Activated CD8-positive, alpha-beta T cell treated with anti-CD3 and anti-CD28 coated beads for 36 hours (primary cell): Measurements from ENCODE around the gene SLC2A13. TPM values are rescaled to one million over a fixed set of nuclear protein-coding genes. Genes with fewer than 3 reads are reported as not detected.
"Not testable (repeated sequence)": the region's sequence is repeated elsewhere in the genome, so short reads cannot be mapped to it uniquely, and the experiment has no call there.

ENCODE experiments used
- ATAC-seq: fragments of 200-7000 bp; cut with Tn5 transposase; one replicate; pipeline ENCODE4 v1.10.0; 2021; ENCODE audit warnings: mild to moderate bottlenecking, moderate library complexity
- CTCF ChIA-PET: fragments of 350-600 bp; sonication (Branson Sonifier 250); formaldehyde crosslinking; loops from one replicate; lab custom pipeline; 2021; ENCODE audit warnings: antibody characterized with exemption; lab: Charles Lee
- POLR2A ChIA-PET: fragments of 350-600 bp; sonication (Branson Sonifier 250); formaldehyde crosslinking; loops from one replicate; lab custom pipeline; 2021; ENCODE audit warnings: antibody characterized with exemption; lab: Charles Lee
- DNase-seq: peaks from one replicate; pipeline ENCODE4 v3.0.0-alpha.2; 2020
- H3K27ac Mint-ChIP-seq: one replicate; pipeline ENCODE4 v1.8.0; 2021; ENCODE audit warnings: mild to moderate bottlenecking, mixed read lengths
- H3K27me3 Mint-ChIP-seq: one replicate; pipeline ENCODE4 v1.8.0; 2021; ENCODE audit warnings: mixed read lengths
- H3K36me3 Mint-ChIP-seq: one replicate; pipeline ENCODE4 v1.8.0; 2021; ENCODE audit warnings: low read depth, mixed read lengths
- H3K4me1 Mint-ChIP-seq: one replicate; pipeline ENCODE4 v1.8.0; 2021; ENCODE audit warnings: low read depth, mixed read lengths
- H3K4me3 Mint-ChIP-seq: one replicate; pipeline ENCODE4 v1.8.0; 2021; ENCODE audit warnings: mild to moderate bottlenecking, moderate library complexity, mixed read lengths
- H3K9me3 Mint-ChIP-seq: one replicate; pipeline ENCODE4 v1.8.0; 2021; ENCODE audit warnings: mixed read lengths
- intact Hi-C: fragments of 100-400 bp; cut with micrococcal nuclease; formaldehyde crosslinking; loops from one replicate; pipeline ENCODE4 v1.10.0; 2022
- total RNA-seq, 2 experiments: library from RNA; stranded (reverse); gene quantifications; one replicate each; pipeline ENCODE4 v1.2.3, GENCODE V29; 2021
- TF ChIP-seq, protein P1 (sequence below): fragments of 200-600 bp; IDR thresholded peaks from one replicate; pipeline ENCODE4 v1.8.0; 2022; ENCODE audit warnings: antibody characterized with exemption, mild to moderate bottlenecking

Gene SLC2A13
- total RNA-seq, 2 experiments from 2014 or later, result 9.0 to 9.3 TPM

GRCh38 chr12:39816671-39817185 lies 289.2 kb downstream of the SLC2A13 start:
- Mint-ChIP-seq H3K27ac (no peak overlapping the region), H3K4me3 (no peak overlapping the region), H3K36me3 (peaks cover 2% of the 10 kb centered on the region), H3K9me3 (no peaks in the 10 kb centered on the region), H3K27me3 (no peaks in the 10 kb centered on the region), H3K4me1 (no peaks in the 10 kb centered on the region)
- no peak for DNase-seq
- ChIA-PET CTCF (no interaction called here), POLR2A (no interaction called here)
- no peak for ATAC-seq
- intact Hi-C loops, result no loop called here
- TF ChIP-seq, protein P1, sequence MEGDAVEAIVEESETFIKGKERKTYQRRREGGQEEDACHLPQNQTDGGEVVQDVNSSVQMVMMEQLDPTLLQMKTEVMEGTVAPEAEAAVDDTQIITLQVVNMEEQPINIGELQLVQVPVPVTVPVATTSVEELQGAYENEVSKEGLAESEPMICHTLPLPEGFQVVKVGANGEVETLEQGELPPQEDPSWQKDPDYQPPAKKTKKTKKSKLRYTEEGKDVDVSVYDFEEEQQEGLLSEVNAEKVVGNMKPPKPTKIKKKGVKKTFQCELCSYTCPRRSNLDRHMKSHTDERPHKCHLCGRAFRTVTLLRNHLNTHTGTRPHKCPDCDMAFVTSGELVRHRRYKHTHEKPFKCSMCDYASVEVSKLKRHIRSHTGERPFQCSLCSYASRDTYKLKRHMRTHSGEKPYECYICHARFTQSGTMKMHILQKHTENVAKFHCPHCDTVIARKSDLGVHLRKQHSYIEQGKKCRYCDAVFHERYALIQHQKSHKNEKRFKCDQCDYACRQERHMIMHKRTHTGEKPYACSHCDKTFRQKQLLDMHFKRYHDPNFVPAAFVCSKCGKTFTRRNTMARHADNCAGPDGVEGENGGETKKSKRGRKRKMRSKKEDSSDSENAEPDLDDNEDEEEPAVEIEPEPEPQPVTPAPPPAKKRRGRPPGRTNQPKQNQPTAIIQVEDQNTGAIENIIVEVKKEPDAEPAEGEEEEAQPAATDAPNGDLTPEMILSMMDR, result no peak

DNA sequence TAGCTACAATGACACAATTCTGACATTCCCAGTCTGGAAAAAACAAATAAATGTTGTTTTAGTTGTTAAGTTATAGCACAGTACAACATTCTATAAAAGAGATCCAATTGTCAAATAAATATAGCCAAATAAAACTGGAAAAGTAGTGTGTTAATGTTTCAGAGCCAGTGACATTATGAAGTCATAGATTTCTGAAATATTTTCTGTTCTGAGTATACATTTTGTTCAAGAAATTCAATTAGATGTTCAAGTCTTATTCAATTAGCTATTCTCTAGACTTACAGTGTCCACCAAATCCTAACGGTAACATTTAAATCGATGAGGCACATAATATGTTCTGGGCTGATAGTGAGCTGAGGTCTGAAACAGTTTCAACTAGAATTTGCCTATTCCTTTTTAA lies 290.1 kb downstream of the SLC2A13 start:
- Mint-ChIP-seq H3K4me1 (no peaks in the 10 kb centered on the region), H3K4me3 (no peak overlapping the region), H3K36me3 (no peaks in the 10 kb centered on the region), H3K27ac (no peak overlapping the region), H3K9me3 (no peaks in the 10 kb centered on the region), H3K27me3 (no peaks in the 10 kb centered on the region)
- ChIA-PET CTCF (interaction anchor here (0.6 kb wide), 1 partner anchor 13 kb away, joined by 4 read pairs; no protein-coding TSS in a partner anchor), POLR2A (no interaction called here)
- intact Hi-C loops, result no loop called here
- ATAC-seq (no peak), DNase-seq (no peak)
- TF ChIP-seq, protein P1, result no peak

DNA sequence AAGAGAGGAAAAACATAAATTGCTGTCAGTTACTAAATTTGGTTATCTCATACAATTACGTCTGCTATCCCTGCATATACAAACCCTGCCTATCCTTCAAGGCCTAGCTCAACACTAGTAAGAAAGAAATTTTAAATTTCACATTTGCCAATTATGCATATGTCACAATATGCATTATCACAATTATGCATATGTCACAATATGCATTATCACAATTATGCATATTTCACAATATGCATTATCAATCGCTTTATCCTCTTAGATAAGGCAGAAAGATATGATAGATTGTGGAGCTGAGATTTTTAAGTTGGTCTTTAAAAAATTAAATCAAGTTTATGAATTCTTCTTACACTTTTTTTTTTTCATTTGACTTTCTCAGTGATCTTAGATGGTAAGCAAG lies 291.3 kb downstream of the SLC2A13 start:
- no peaks in the 10 kb centered on the region for H3K27me3 Mint-ChIP-seq
- no peak for ATAC-seq
- CTCF ChIA-PET, result no interaction called here
- POLR2A ChIA-PET, result no interaction called here
- H3K36me3 Mint-ChIP-seq, result no peaks in the 10 kb centered on the region
- TF ChIP-seq, protein P1, result no peak
- peaks cover 2% of the 10 kb centered on the region for H3K9me3 Mint-ChIP-seq
- H3K4me3 Mint-ChIP-seq, result no peak overlapping the region
- DNase-seq, result no peak
- no peaks in the 10 kb centered on the region for H3K4me1 Mint-ChIP-seq
- no peak overlapping the region for H3K27ac Mint-ChIP-seq
- intact Hi-C loops, result no loop called here

DNA sequence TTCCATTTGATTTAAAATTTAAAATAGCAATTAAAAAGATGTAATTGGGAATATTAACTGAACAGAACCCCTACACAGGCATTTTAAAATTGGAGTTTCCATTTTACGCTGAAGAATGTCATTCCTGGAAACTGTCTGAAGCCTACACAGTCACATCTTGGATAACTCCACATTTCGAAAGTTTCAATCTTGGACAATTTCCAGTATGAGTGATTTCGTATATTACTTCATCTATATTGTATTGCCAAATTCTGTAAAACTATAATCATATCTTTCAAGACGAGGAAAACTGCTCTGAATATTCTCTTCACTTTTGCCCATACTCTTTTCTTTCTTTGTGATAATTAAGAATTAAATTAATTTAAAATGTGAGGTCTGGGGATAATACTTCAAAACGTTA lies 292.1 kb downstream of the SLC2A13 start:
- ChIA-PET POLR2A (no interaction called here), CTCF (no interaction called here)
- TF ChIP-seq, protein P1, result no peak
- no peak overlapping the region for H3K27ac Mint-ChIP-seq
- H3K4me3 Mint-ChIP-seq, result no peak overlapping the region
- no peaks in the 10 kb centered on the region for H3K4me1 Mint-ChIP-seq
- H3K27me3 Mint-ChIP-seq, result no peaks in the 10 kb centered on the region
- no peaks in the 10 kb centered on the region for H3K36me3 Mint-ChIP-seq
- intact Hi-C loops, result no loop called here
- ATAC-seq, result no peak
- DNase-seq, result no peak
- peaks cover 2% of the 10 kb centered on the region for H3K9me3 Mint-ChIP-seq

DNA sequence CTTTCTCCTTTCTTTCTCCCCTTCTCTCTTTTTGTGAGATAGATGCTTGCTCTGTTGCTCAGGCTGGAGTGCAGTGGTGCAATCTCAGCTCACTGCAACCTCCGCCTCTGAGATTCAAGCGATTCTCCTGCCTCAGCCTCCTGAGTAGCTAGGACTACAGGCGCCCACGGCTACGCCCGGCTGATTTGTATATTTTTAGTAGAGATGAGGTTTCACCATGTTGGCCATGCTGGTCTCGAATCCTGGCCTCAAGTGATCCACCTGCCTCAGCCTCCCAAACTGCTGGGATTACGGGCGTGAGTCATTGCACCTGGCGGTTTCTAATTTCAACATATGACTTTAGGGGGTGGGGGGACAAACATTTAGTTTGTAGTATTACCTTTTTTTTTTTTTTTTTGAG lies 293.4 kb downstream of the SLC2A13 start:
- CTCF ChIA-PET, result not testable (repeated sequence)

More for the DNA sequence above, 293.4 kb downstream of the SLC2A13 start:
- H3K4me3 Mint-ChIP-seq, H3K4me1 Mint-ChIP-seq, H3K27ac Mint-ChIP-seq, H3K36me3 Mint-ChIP-seq, intact Hi-C loops, H3K27me3 Mint-ChIP-seq, ATAC-seq, DNase-seq, H3K9me3 Mint-ChIP-seq: not testable (repeated sequence)
- POLR2A ChIA-PET, result interaction anchor here (0.8 kb wide), 1 partner anchor 19 kb away, joined by 3 read pairs; no protein-coding TSS in a partner anchor
